DOHH2 (cell line): ENCODE measurements around the gene SYT6.

Experiments used
- EZH2phosphoT487 ChIP-seq: fragments of 200-600 bp; sonication (generic); IDR thresholded peaks from 2 replicates; pipeline ENCODE4 v1.6.1; 2017; ENCODE audit warnings: borderline replicate concordance, mild to moderate bottlenecking, antibody characterized with exemption, low read length, moderate library complexity, mixed read lengths
- TF ChIP-seq, protein P1 (sequence below): fragments of 200-600 bp; sonication (generic); IDR thresholded peaks from one replicate; pipeline ENCODE4 v1.5.1; 2014; ENCODE audit warnings: antibody characterized with exemption, mild to moderate bottlenecking, low read depth, low read length; ENCODE audit not compliant: poor library complexity, severe bottlenecking

- TF ChIP-seq, protein P1, sequence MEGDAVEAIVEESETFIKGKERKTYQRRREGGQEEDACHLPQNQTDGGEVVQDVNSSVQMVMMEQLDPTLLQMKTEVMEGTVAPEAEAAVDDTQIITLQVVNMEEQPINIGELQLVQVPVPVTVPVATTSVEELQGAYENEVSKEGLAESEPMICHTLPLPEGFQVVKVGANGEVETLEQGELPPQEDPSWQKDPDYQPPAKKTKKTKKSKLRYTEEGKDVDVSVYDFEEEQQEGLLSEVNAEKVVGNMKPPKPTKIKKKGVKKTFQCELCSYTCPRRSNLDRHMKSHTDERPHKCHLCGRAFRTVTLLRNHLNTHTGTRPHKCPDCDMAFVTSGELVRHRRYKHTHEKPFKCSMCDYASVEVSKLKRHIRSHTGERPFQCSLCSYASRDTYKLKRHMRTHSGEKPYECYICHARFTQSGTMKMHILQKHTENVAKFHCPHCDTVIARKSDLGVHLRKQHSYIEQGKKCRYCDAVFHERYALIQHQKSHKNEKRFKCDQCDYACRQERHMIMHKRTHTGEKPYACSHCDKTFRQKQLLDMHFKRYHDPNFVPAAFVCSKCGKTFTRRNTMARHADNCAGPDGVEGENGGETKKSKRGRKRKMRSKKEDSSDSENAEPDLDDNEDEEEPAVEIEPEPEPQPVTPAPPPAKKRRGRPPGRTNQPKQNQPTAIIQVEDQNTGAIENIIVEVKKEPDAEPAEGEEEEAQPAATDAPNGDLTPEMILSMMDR = no peak
- TF ChIP-seq EZH2phosphoT487 = no peak
Measured at GRCh38 chr1:114139540-114139939, 14.1 kb downstream of the SYT6 start.
